ENCODE results near the gene ZNF543.
"Not testable (repeated sequence)": the region's sequence is repeated elsewhere in the genome, so short reads cannot be mapped to it uniquely, and the experiment has no call there.

ZNF543 gene

GRCh38 chr19:57320180-57321084 lies at the start of gene ZNF543:
TSS of gene ZNF543 (plus strand) at chr19:57320472. CDS start at chr19:57320854, 382 bp downstream.
- peak within 1 kb of the TSS; percentile 89 for H3K27ac ChIP-seq

DNA sequence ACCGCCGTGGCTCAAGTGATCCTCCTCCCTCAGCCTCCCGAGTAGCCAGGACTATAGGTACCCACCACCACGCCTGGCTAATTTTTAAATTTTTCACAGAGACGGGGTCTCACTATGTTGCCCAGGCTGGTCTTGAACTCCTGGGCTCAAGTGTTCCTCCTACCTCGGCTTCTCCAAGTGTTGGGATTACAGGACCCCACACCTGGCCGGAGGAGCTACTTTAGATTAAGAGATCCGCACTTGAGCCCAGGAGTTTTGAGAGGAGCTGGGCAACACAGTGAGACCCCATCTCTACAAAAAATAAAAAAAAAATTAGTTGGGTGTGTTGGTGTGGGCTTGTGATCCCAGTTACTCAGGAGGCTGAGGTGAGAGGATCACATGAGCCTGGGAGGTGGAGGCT lies 49.0 kb upstream of the ZNF543 start:
- H3K27ac ChIP-seq: no peak overlapping the region
- no peak for TF ChIP-seq CTCF (conservative IDR thresholded peaks at IDR 0.05)
- TF ChIP-seq ZFX (IDR thresholded peaks at IDR 0.05): no peak

More at GRCh38 chr19:57320180-57321084, at the start of gene ZNF543:
- TF ChIP-seq ZFX (IDR thresholded peaks at IDR 0.05): peak; percentile 94
- no peak for TF ChIP-seq CTCF (conservative IDR thresholded peaks at IDR 0.05)

GRCh38 chr19:57273014-57273413 lies 47.3 kb upstream of the ZNF543 start:
- H3K27ac ChIP-seq: no peak overlapping the region
- TF ChIP-seq ZFX (IDR thresholded peaks at IDR 0.05) (no peak), CTCF (conservative IDR thresholded peaks at IDR 0.05) (no peak)

GRCh38 chr19:57276430-57276829 lies 43.8 kb upstream of the ZNF543 start:
- TF ChIP-seq CTCF (conservative IDR thresholded peaks at IDR 0.05): no peak
- TF ChIP-seq ZFX (IDR thresholded peaks at IDR 0.05): no peak
- H3K27ac ChIP-seq: no peak overlapping the region

GRCh38 chr19:57278481-57278880 lies 41.8 kb upstream of the ZNF543 start:
- H3K27ac ChIP-seq: not testable (repeated sequence)

DNA sequence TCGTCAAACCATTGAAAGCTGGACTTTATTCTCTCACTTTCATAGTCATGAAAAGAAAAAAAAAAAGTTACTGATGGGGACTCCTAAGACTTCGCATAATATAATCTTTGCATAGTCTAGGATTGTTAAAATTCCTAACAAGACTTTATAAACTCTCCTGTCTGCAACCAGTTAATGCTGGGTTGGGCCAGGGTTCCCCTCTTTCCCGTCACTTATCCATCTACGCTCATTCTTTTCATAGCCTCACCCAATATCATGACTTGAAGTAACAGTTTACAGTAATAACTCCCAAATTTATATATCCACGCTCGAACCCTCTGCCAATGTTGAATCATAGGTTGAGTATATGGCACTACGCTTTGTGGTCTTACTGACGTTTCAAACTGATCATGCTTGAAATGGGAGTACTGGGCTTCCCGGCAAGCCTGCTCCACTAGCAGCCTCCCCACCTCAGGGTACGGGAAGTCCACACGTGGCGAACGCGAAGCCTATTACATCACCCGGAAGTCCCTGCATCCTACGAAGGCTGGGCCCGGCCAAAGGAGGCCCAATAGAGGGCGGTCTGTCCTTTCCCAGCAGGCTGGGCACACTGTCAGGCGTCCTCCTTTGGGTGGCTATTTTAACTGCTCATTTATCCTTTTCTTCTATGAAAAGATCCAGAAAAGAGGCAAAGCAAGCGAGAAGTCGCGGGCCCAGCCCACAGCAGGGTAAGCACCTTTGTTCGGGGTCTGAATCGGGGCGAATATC lies 40.7 kb upstream of the ZNF543 start:
- peak overlapping the region; percentile 85 for H3K27ac ChIP-seq
- TF ChIP-seq CTCF (conservative IDR thresholded peaks at IDR 0.05) (peak; percentile 42), ZFX (IDR thresholded peaks at IDR 0.05) (no peak)

GRCh38 chr19:57280165-57280961 lies 39.9 kb upstream of the ZNF543 start, which contains the start of gene ZNF460:
TSS of gene ZNF460 (plus strand) at chr19:57280485. CDS start at chr19:57280807, 322 bp downstream.
- TF ChIP-seq ZFX (IDR thresholded peaks at IDR 0.05) (peak; percentile 99), CTCF (conservative IDR thresholded peaks at IDR 0.05) (no peak)
- peak within 1 kb of the TSS; percentile 85 for H3K27ac ChIP-seq
